ENCODE measurements around the gene CCDC182.

The CCDC182 gene

DNA sequence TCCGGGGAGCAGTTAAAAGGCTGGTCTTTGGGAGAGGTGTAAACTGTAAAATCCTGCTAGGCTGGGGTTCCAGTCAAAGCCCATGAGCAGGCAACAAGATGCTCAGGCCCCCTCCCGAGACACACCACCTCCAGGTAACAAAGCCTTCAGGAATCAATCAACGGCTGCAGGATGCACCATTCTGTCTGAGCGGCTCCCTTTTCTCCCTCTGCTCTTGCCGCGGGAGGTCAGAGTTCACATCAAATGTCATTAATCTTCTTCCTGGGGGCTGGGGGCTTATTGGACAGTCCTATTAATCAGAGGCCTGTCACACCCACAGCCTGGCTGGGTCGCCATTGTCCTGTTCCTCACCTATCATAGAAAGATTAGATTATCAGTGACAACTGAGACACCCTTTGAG, 11.9 kb upstream of the CCDC182 start:
- DNase-seq: no peak

DNA sequence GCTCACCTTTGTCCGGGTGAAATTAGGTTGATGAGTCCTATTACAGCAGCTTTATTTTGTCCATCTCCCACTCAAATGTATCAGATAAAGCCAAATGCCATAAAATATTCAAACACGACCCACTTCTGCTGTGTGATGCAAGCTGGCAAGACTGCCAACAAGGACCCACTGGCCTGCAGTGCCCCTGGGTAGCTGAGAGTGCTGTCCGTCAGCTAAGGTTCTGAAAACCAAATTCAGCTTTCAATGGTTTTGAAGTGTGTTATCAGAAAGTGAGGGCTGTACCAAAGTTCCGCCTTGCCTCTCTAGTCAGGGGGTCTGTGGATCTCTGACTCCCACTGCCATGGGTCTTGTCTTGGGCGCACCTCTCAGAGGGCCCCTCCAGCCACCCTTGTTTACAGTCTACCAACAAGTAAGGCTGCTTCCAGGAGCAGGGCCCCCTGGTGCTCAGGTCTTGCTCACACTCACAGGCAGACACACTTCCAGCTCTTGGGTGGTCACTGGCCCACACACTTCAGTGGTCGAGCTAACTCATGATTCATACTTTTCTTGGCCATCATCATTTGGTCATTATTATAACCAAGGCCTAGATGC, 10.5 kb upstream of the CCDC182 start:
- DNase-seq: no peak

DNA sequence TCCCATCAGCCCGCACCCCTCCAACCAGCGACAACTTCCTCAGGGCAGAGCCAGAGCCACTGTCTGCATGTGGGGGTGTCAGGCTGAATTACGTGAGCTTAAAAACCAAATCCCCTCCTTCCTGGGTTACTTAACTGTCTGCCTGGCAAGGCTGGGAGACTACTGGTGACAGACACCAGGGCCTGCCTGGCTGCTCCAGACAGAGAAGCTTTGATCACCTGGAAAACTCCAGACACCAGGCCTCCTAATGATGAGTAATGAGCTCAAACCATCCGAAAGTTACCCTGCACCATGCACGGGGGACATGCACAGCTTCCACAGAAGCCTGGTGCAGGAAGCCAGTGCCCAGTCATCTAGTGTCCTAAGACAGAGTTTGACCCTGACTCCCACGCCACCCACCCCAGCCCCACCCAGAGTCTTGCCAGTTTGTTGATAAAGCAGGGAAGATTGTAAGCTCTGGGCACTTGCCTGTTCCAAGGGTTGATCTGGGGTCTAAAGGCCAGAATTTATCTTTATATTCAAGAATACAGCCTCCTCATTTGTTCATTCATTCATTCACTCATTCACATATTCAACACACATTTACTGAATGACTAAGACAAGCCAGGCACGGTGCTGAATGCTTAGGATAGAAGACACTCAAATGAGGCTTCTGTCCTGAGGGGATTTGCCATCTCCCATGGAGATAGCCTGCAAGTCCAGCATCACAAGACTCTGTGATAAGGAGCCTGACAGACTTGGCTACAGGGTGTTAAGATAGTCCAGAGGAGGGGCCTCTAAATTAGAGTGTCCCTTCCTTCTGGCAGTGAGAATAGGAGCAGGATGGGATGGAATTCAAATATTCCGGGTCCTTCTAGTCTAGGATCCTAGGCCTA, 7.2 kb upstream of the CCDC182 start:
- DNase-seq: no peak

DNA sequence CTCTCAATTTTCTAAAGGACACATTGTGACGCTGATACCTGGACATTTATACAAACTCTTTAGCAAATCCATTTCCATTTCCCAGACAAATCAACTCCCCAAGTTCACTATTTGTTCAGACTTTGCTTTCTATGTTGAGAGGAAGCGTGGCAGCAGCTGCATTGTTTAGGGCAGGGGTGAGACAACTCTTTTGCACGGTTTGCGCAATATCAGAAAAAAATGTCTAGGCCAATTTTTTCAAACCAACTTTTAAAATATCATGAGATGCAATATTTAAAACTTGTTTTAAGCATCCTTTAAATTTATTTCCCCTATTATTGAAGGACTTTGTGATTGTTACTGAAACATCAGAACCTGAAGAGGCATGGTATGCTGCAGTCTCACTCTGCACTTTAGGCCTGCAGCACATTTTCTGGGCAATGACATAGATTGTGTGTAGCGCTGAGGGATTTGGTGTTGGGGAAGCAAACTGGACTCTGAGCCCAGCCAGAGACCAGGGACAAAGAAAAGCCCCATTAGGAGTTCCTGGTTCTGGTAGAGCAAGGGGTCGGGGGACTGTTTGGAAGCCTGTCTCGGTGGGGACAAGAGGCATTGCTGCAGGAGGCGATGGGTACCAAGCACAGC, 6.4 kb upstream of the CCDC182 start:
- DNase-seq: no peak

DNA sequence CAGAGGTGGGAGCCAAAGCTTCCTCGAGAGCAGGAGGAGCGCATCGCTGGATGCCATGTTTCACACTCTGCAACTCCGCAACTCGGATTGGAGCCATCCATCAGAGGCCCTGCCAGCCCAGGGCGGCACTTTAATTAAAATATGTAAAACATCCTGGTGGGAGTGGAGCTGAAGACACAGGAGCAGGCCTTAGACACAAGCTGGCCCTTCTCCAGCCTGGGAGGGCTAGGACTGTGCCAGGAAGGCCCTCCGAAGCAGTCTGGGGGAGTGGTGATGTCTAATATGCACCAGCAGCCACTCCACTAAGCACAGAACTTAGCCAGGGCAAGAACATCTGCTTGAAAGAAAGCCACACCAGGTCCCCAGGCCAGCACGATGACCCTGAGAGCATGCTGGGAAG, 5.8 kb upstream of the CCDC182 start:
- DNase-seq: no peak

DNA sequence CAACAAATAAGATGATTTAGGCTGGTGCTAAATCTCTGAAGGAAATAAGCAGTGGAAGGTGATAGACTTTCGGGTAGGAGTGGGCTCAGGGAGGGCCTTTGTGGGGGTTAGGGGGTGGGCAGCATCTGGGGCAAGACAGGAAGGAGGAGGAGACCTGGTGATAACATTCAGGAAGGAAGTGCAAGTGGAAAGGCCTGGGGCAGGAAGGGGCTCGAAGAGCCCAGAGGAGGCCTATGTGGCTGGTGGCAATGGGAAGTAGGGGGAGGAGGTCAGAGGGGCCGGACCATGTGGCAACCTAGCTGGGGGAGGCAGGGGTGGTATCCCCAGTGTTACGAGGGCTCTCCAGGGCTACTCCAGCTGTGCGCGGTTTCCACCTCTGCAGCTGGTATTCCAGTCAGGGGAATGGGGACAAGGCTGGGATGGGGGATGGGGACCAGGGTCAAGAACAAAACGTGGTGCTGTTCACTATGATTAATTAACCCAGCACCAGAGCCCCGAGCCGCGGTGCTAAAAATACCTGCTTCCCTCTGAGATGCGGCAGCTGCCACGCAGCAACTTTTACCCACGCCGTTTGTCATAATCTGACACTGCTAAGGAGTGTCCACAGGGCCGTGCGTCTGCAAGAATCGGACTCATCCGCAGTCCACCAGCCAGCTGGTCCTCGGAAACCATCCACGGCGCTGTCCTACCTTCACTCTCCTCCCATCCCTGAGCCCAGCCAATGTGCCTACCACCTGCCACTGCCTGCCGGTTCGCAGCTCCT, 5.2 kb upstream of the CCDC182 start:
- DNase-seq: no peak

DNA sequence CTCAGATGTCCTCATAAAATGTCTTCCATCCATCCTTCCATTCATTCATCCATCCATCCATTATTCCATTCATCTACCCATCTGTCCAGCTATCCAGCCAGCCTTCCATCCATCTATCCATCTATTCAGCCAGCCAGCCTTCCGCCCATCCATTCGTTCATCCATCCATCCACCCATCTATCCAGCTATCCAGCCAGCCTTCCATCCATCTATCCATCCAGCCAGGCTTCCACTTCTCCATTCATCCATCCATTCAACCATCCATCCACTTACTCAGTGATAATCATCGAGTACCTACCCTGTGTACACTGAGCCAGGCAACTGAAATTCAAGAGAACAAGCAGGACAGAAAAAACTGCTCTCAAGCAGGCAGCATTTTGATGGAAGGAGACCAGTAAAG, 4.6 kb upstream of the CCDC182 start:
- no peak for DNase-seq

DNA sequence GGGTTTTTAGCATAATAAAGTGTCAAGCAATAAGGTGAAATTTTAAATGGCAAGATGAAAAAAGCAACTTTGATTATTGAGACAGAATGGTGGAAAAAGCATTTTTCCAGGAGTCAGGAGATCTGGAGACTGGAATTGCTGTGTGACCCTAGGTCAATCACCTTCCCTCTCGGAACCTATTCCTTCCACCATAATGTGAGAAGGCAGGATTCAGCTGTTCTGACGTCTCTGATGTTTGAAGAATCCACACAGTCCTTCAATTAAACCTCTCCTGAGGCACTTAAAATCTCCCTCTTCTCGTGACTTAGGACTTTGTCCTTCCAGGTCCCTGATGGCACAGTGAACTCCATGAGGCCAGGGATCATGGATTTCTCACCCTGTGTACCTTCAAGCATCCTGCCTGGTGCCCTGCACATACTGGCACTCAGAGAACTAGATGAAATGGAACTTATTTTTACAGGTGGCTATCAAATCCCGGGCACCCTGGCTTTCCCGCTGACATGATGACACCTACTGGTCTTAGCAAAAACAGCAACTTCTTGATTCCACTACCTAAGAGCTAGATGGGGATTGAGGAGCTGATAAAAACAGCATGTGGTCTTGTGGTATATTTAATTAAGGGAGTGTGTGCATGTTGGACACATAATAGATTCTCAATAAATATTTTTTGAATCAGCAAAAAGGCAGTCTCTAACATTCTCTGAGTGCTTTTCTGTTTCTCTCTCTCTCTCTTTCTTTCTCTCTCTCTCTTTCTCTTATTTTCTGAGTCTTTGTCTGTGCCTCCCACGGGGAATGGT, 2.3 kb upstream of the CCDC182 start:
- DNase-seq: peak; percentile 9

DNA sequence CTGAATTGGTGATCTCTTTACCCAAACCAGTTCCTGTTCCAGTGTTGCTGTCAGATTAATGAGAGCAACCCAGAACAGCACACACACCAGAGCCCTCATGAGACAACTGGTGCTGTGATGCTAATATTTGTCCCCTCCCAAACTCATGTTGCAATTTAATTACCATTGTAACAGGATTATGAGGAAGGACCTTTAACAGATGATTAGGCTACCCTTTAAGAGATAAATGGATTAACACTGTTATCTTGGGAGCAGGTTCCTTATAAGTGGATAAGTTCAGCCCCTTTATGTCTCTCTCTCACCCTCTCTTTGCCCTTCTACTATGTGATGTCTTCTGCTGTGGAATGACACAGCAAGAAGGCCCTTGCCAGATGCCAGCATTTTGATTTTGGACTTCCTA, 1.1 kb upstream of the CCDC182 start:
- DNase-seq: no peak

DNA sequence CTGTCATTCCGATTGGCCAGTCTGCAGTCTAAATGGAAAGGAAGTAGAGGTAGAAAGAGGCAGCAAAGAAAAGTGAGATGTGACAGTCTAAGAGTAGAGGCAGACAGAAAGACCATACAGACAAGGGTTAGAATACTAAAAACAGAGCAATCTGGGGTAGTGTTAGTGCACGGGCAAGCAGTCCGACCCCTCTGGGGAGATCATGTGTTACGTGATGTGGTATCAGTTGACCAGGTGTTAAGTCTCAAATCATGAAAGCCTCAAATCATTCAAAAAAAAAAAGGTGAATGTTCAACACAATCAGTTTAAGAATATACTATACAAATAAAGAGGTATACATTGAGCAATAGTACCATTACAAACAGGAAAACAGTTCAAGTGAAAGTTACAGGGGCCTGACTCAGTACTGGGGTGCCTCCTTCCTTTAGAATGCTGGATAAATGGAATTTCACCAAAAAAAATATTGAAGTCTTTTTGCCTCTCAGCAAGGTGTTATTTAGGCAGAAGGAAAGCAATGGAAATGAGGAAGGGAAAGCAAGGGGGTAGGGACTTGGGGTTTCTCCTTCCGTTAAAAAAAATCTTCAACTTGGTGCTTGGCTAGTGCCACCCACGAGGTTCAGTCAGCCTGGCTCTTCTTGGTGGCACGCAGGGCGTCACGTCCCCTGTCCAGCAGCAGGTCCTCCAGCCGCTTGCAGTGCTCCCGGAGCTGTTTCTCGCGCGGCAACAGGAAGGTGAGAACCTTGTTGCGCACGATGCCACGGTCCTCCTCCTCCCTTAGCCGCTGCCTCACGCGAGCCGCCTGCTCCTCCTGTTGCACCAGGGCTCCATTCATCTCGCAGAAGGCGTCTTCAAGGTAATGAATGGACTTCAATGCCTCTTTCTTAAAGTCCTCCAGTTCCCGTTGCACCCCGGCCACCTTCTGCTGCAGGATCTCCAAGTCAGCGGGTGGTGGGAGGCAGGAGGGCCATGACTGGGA, 616 bp downstream of the CCDC182 start:
- DNase-seq: no peak

DNA sequence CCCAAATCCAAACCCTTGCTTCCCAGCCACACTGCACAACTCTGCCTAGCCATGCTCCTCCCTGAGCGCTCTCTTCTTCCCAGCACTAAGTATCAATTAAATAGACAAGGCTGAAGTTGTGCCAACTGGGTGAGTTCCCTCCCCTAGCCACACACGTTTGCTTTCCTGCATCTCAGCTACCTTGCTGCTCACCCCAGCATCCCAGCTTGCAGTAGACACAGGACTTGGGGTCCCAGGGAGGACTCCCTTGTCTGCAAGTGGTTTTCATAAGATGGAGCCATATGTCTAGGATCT, 4.9 kb downstream of the CCDC182 start:
- no peak for DNase-seq

DNA sequence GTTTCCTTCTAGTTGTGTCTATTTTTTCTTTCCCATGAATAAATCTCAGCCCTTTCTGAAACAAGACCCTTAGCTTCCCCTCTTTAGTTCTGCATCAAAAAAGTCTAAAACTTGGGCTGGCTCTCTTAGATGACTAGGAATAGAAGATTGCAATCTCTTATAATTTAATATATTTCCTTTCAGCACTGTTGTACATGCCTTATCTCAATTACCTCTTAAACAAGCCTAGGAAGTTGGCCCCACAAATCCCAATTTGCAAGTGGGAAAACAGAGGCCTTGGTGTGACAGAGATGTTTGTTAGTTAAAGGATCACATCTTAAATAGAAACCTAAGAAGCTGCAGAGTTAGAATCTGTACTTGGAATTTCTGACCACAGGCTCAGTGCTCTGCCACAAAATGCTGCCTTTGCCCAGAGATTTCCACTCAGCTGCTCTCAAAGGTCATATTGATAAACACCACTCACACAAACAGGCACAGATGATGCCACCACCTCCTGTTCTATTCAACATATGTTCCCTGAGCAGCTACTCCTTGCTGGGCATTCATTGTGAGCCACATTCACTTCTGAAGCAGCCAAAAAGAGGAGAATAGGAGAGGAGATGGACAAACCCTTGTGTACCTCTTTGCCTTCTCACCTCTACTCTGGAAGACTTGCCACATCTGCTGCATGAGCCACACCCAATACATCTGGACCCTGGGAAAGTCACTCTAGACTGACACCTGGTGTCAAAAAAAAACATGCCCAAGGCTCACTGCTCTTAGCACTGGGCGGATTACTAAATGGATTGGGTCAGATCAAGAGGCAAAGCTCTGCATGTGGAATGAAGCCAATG, 5.5 kb downstream of the CCDC182 start:
- DNase-seq: no peak

DNA sequence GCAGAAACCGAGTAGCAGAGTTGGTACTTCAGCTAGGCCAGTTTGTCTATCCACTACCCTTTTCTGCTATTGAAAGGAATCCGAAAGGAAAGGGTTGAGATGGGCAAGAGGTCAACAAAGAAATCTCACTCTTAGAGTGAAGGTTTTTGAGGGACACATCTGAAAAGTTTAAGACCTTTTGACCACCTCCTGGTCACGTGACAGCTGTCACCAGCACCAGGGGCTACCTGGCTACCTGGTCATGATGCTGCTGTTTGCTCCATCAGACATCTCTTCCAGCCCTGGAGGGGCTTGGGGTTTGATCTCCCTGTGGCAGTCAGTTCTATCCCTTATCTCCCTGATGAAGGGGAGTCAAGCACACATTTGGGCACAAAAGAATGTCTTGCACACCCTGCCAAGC, 7.6 kb downstream of the CCDC182 start:
- DNase-seq: no peak

DNA sequence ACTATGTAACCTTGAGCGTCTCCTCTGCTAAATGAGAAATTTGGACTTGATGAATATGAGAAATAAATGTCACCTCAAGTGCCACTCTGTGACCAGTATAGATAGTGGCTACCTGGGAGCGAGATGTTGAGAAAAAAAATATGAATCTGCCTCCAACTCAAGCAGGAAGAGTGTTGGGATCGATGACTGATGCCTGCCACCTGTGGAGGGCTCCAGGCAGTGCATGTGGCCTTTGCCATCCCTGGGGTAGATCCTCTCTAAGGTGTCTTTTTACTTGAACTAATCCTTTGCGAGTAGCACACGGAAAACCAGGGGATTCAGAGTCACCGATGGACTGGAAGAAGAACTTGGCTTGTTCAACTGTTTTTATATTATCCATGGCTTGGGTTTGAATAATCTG, 9.4 kb downstream of the CCDC182 start:
- DNase-seq: no peak

DNA sequence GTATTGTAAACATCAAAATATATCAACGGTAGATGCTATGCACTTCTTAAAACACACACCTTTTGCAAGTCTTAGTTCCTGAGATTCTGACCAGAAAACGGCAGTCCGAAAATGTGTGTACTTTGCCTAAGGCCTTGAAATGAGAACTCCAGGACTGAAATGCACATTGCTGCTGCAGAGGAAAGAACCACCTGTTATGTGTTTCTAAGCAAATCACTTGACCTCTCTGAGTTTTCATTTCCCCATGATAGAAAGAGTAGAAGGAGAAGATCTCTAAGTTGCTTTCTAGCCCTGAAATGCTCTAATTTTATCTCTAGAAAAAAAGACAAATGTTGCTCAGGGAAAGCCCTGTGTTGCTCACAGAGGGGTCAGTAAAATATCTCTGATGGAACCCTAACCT, 9.9 kb downstream of the CCDC182 start:
- DNase-seq: no peak

DNA sequence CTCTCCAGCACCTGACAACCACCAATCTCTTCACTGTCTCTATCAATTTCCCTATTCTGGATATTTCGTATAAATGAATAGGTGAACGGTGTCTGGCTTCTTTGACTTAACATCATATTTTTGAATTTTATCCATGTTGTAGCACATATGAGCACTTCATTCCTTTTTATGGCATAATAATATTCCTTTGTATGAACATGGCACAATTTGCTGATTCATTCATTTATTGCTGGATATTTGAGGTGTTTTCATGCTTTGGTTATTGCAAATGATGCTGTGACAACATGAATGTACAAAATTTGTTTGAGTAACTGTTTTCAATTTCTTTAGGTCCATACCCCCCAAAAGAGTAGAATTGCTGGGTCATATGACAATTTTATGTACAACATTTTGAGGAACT, 12.0 kb downstream of the CCDC182 start:
- DNase-seq: no peak

DNA sequence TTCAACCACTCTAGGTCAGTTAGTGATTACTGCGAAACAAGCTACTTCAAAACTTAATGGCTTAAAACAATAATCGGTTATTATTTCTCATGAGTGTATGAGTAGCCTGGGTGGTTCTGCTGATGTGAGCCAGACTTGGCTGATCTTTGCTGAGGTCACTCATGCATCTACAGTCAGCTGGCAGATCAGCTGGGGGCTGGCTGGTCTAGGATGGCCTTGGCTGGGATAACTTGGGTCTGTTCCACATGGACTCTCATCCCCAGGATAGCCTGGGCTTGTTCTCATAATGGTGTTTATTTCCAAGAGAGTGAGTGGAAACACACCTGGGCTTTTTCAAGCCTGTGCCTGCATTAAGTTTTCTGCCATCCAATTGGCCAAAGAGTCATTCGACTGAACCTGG, 13.0 kb downstream of the CCDC182 start:
- no peak for DNase-seq

DNA sequence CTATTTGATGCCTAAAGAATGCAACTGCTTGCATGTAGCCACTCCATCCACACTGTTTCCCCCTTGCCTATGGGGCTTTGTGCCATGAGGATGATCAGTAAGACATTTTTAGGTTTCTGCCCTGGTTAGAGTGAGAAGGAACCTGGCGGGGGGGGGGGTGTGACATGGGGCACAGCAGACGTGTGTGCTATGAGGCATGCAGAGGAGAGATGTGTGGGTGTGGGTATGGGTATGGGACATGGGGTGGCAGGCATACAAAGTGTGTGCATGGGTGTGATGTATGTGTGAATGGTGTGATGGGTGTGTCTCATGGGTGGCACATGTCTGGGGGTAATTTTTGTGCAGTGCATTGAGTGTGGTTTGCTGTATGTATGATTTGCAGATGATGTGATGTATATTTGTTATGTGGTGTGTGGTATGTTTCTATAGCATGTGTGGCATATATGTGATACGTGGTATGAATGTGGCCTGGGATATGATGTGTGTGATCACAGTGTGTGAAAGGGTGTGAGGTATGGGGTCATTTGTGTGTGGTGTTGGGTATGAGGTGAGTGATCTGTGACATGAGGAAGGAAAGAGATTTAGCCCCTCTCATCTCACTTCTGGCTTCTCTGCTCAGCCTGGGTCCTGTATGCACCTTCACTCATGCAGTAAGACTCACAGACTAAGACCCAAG, 14.9 kb downstream of the CCDC182 start:
- no peak for DNase-seq

DNA sequence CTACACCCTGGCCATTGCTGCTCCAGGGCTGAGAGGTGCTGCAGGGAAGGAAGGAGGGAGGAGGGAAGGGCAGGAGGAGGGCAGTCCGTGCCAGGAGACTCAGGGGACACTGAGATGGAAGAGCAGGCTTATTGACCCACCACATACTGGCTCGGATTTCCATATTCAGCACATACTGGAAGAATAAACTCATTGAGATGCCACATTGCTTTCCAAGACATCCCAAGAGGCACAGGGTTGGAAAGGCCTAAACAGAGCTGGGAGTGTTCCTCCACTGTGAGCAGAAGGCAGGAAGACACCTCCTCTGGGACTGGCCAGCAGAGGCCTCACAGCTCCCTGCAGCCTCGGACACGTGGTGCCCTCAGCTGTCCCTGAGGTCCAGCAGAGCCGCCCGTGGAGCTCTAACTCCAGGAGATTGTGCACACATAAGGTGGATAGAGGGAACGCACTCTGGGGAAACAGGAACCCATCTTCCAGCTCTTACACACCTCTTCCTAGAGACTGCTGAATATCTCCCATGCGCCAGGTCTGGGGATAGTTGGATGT, 17.4 kb downstream of the CCDC182 start:
- DNase-seq: no peak

DNA sequence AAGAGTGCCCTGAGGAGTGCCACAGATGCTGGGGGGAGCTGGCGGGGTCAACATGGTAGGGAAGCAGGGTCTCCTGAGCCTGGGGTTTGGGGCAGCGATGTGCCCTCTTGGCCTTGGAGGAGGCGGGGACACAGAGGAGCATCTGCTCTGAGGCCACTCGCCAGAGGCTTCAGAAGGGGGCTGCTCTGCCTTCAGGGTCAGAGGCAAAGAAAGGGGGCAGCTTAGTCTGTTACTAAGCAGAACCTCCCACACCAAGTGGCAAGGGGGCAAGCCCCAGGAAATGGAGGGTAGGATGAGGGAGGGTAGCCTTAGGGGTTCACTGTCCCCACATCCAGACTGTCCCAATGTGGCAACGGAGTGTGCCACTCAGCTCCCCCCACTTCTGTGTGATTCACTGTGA, 18.3 kb downstream of the CCDC182 start:
- no peak for DNase-seq
